NCI-H69 (cell line): Measurements from ENCODE around the gene MAP2K7.
"Not testable (repeated sequence)": the region's sequence is repeated elsewhere in the genome, so short reads cannot be mapped to it uniquely, and the experiment has no call there.

Experiments used
- DNase-seq: peaks from one replicate; lab custom pipeline; 2025; lab: John Stamatoyannopoulos, UW

Gene MAP2K7

DNA sequence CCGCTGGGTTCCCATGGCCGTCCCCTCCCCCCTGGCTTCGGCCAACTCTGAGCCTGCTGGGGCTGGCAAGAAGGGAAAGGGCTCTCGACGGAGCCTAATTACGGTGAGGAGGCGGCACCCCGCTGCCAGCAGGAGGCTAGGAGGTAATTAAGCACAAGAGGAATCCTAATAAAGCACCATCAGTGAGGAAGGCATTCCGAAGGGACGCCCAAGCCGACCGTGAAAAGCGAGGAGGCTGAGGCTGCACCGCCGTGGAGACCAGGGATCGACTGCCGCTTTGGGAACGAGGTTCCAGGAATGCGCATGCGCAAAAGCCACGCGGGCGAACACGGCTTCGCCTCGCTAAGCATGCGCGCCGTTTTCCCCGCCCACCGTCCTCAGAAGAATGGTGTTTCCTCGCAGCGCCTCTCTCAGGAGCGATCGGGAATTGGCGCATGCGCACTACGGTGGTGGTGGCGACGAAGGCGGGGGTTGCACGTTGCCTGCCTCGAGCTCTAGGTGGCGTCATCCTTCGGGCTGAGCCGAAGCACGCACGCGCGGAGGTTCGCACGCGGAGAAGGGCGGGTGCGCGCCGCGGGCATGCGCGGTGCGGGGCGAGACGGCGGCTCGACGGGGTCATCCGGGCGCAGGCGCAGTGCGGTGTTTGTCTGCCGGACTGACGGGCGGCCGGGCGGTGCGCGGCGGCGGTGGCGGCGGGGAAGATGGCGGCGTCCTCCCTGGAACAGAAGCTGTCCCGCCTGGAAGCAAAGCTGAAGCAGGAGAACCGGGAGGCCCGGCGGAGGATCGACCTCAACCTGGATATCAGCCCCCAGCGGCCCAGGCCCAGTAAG is at the start of gene MAP2K7:
TSS of gene MAP2K7 (plus strand) at position 634 of the 830 bp plus-strand sequence. CDS start at position 702, 68 bp downstream.
- peak; percentile 99 for DNase-seq

GRCh38 chr19:7855426-7856108 is 48.1 kb upstream of the MAP2K7 start:
- no peak for DNase-seq

- peak; percentile 82 for DNase-seq
These were observed 47.5 kb upstream of the MAP2K7 start for GRCh38 chr19:7856109-7856591.

- peak; percentile 22 for DNase-seq
These were observed 46.7 kb upstream of the MAP2K7 start for GRCh38 chr19:7856679-7857663.

- DNase-seq: peak; percentile 47
These were observed 46.0 kb upstream of the MAP2K7 start for GRCh38 chr19:7857727-7858108.

GRCh38 chr19:7858109-7858770 is 45.4 kb upstream of the MAP2K7 start:
- DNase-seq: peak; percentile 86

DNA sequence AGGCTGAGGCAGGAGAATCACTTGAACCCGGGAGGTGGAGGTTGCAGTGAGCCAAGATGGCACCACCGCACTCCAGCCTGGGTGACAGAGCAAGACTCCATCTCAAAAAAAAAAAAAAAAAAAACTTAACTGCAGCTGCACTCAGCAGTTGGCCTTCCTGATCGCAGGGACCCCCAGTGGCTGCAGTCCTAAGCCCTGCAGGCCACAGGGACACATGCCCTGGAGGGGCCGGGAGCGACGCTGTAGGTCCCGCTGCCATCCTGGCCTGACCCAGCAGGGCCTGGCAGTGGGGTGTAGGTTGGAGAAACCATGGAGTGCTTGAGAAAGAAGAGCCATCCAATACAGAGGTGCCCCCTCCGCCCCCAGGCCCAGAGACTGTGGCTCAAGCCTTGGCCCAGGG is 44.6 kb upstream of the MAP2K7 start:
- not testable (repeated sequence) for DNase-seq

GRCh38 chr19:7859831-7860713 is 43.6 kb upstream of the MAP2K7 start:
- no peak for DNase-seq

- DNase-seq: no peak
These were observed 42.7 kb upstream of the MAP2K7 start for GRCh38 chr19:7860714-7861618.

GRCh38 chr19:7861619-7862412 is 41.9 kb upstream of the MAP2K7 start:
- DNase-seq: peak; percentile 54

DNA sequence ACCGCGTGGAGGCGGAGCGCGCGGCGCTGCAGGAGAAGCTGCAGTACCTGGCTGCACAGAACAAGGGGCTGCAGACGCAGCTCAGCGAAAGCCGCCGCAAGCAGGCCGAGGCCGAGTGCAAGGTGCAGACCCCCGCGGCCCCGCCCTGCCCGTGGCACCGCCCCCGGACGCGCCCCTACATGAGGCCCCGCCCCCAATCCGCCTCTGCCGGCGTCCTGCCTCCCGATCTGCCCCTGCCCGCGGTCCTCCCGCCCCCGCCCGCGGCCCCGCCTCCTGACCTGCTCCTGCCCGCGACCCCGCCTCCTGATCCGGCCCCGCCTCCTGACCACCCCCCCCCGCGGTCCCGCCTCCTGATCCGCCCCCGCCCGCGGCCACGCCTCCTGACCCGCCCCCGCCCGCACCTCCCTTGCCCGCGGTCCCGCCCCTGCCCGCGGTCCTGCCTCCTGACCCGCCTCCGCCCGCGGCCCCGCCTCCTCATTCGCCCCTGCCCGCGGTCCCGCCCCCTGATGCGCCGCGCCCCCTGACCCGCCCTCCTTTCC is 41.2 kb upstream of the MAP2K7 start:
- peak; percentile 81 for DNase-seq

DNA sequence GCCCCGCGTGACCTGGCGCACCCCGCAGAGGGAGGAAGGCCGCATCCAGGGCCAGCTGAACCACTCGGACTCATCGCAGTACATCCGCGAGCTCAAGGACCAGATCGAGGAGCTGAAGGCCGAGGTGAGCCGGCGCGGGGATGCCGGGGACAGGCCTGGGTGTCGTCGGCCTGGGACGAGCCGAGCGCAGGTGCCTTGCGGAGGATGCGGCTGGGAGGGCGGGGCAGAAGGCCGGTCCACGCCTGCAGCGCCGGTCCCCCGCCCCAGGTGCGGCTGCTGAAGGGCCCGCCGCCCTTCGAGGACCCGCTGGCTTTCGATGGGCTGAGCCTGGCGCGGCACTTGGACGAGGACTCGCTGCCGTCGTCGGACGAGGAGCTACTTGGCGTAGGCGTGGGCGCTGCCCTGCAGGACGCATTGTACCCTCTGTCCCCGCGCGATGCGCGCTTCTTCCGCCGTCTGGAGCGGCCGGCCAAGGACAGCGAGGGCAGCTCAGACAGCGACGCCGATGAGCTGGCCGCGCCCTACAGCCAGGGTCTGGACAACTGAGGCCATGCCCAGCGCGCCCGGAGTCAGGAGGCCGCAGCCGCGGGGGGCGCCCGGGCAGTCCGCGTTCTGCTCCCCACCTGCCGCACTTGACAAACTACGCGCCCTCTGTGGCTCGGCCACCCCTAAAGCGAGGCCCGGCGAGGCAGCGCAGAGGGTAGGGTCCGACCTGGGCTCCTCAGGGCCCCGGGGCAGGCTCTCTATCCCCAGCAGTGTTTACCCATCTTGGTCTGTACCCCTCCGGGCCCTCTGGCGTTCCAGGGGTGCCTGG is 40.3 kb upstream of the MAP2K7 start:
- DNase-seq: no peak

- DNase-seq: no peak
These were observed 39.5 kb upstream of the MAP2K7 start for GRCh38 chr19:7863971-7864689.

- DNase-seq: peak; percentile 59
These were observed 39.0 kb upstream of the MAP2K7 start for GRCh38 chr19:7864690-7865074.

GRCh38 chr19:7865262-7865911 is 38.3 kb upstream of the MAP2K7 start:
- DNase-seq: peak; percentile 22
